A673 (cell line): ENCODE measurements around the gene PHF21B. TPM values are rescaled to one million over a fixed set of nuclear protein-coding genes. Genes with fewer than 3 reads are reported as not detected.
"Not testable (repeated sequence)": the region's sequence is repeated elsewhere in the genome, so short reads cannot be mapped to it uniquely, and the experiment has no call there.

ENCODE experiments used
- BruUV-seq: library from RNA; stranded (reverse); fragments of 400-500 nt; replicated peaks from 2 replicates; lab custom pipeline; 2021; lab: Mats Ljungman, UMichigan
- CTCF ChIA-PET: fragments of 300-600 bp; sonication (Branson Sonifier 250); formaldehyde crosslinking; loops from one replicate; lab custom pipeline; 2022; ENCODE audit warnings: antibody characterized with exemption; lab: Charles Lee
- POLR2A ChIA-PET: fragments of 300-600 bp; sonication (Branson Sonifier 250); formaldehyde crosslinking; loops from one replicate; lab custom pipeline; 2022; ENCODE audit warnings: antibody characterized with exemption; ENCODE audit not compliant: low non-redundant PET; lab: Charles Lee
- DNase-seq: peaks from one replicate; pipeline ENCODE4 v3.0.0-alpha.2; 2015; ENCODE audit warnings: low spot score
- H3K27ac ChIP-seq: fragments of 200-600 bp; sonication (generic); 2 replicates; pipeline ENCODE4 v1.5.1; 2016; ENCODE audit warnings: mixed run types, low read depth, mild to moderate bottlenecking, mixed read lengths, antibody characterized with exemption, low read length; ENCODE audit not compliant: poor library complexity, severe bottlenecking
- H3K27me3 ChIP-seq: fragments of 200-600 bp; sonication (generic); replicated peaks from 2 replicates; pipeline ENCODE4 v1.6.1; 2017; ENCODE audit warnings: mixed run types, low read depth, mild to moderate bottlenecking, mixed read lengths, antibody characterized with exemption, low read length; ENCODE audit not compliant: insufficient read depth, poor library complexity
- H3K36me3 ChIP-seq: fragments of 200-600 bp; sonication (generic); 2 replicates; pipeline ENCODE4 v1.6.1; 2016; ENCODE audit warnings: mixed run types, mild to moderate bottlenecking, mixed read lengths, antibody characterized with exemption, low read length; ENCODE audit not compliant: insufficient read depth, poor library complexity, severe bottlenecking
- H3K4me1 ChIP-seq: fragments of 200-600 bp; sonication (generic); 2 replicates; pipeline ENCODE4 v1.6.1; 2017; ENCODE audit warnings: mixed run types, mild to moderate bottlenecking, mixed read lengths, antibody characterized with exemption, low read length; ENCODE audit not compliant: insufficient read depth, poor library complexity, severe bottlenecking
- H3K4me3 ChIP-seq: fragments of 200-600 bp; sonication (generic); 2 replicates; pipeline ENCODE4 v1.5.1; 2016; ENCODE audit warnings: low read depth, mixed run types, mild to moderate bottlenecking, mixed read lengths, low read length; ENCODE audit not compliant: poor library complexity, severe bottlenecking
- H3K9me3 ChIP-seq: fragments of 200-600 bp; sonication (generic); 2 replicates; pipeline ENCODE4 v1.6.1; 2016; ENCODE audit warnings: mixed run types, low read depth, mild to moderate bottlenecking, mixed read lengths, antibody characterized with exemption, low read length; ENCODE audit not compliant: poor library complexity, severe bottlenecking
- CTCF ChIP-seq: fragments of 300-800, 200-600 bp; sonication (generic); conservative IDR thresholded peaks from 2 replicates; pipeline ENCODE4 v1.5.1; 2017; ENCODE audit warnings: low read depth, mild to moderate bottlenecking, antibody characterized with exemption, low read length, moderate library complexity, mixed read lengths
- EZH2 ChIP-seq: fragments of 200-600 bp; sonication (generic); IDR thresholded peaks from 2 replicates; pipeline ENCODE4 v1.6.1; 2017; ENCODE audit warnings: borderline replicate concordance, low read depth, mild to moderate bottlenecking, mixed read lengths, antibody characterized with exemption, low read length; ENCODE audit not compliant: poor library complexity, severe bottlenecking
- intact Hi-C: fragments of 100-400 bp; cut with micrococcal nuclease; formaldehyde crosslinking; loops from one replicate; pipeline ENCODE4 v1.10.0; 2022; ENCODE audit not compliant: unreplicated experiment
- total RNA-seq: library from RNA; stranded (reverse); gene quantifications from 2 replicates; pipeline ENCODE4 v1.2.3, GENCODE V29; 2021

The PHF21B gene
- total RNA-seq, 1 experiment from 2014 or later: 13.2 TPM

GRCh38 chr22:44907765-44908737 lies 101.8 kb downstream of the PHF21B start:
- DNase-seq: no peak
- H3K9me3 ChIP-seq: no peaks in the 10 kb centered on the region
- ChIA-PET CTCF (no interaction called here), POLR2A (no interaction called here)
- H3K4me3 ChIP-seq: no peak overlapping the region
- no TSS peak for BruUV-seq
- TF ChIP-seq EZH2 (no peak), CTCF (no peak)
- no peaks in the 10 kb centered on the region for H3K27me3 ChIP-seq
- H3K27ac ChIP-seq: no peak overlapping the region
- no peaks in the 10 kb centered on the region for H3K4me1 ChIP-seq
- intact Hi-C loops: no loop called here
- H3K36me3 ChIP-seq: peaks cover 3% of the 10 kb centered on the region

DNA sequence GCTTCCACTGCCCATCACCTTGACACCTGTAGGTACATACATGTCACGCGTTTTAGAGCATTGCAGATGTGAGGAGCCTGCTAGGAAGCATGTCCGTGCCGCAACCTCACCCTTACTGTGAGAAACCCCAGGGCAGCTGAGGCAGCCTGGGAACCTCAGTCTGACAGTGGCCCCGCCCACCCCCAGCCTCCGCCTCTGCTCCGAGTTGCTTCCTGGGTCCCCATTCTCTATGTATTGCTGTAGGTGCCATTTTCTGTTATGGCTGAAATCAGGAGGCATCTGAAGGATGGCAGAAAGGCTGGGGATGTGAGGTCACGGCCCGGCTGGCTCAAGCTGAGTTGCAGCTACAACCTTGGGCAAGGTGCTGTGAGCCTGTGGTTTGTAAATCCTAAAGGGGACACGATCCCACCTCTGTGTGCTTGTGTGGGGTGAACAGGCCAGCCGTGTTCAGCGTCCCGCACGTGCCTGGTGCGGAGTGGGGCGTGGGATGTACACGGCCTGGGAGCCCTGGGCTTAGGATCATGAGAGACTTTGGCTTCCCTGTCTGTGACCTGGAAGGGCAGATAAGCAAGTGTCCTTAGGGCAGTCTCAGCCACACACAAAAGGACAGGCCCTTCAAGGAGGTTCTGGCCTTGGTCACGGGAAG lies 102.7 kb downstream of the PHF21B start:
- TF ChIP-seq EZH2: no peak
- TF ChIP-seq CTCF: no peak
- peaks cover under 1% of the 10 kb centered on the region for H3K36me3 ChIP-seq
- no peaks in the 10 kb centered on the region for H3K4me1 ChIP-seq
- no TSS peak for BruUV-seq
- POLR2A ChIA-PET: interaction anchor here (0.7 kb wide), 1 partner anchor 830 kb away, joined by 4 read pairs; no protein-coding TSS in a partner anchor
- no peak overlapping the region for H3K27ac ChIP-seq
- H3K27me3 ChIP-seq: no peaks in the 10 kb centered on the region
- intact Hi-C loops: no loop called here
- no peak for DNase-seq
- H3K9me3 ChIP-seq: no peaks in the 10 kb centered on the region
- CTCF ChIA-PET: no interaction called here
- no peak overlapping the region for H3K4me3 ChIP-seq

DNA sequence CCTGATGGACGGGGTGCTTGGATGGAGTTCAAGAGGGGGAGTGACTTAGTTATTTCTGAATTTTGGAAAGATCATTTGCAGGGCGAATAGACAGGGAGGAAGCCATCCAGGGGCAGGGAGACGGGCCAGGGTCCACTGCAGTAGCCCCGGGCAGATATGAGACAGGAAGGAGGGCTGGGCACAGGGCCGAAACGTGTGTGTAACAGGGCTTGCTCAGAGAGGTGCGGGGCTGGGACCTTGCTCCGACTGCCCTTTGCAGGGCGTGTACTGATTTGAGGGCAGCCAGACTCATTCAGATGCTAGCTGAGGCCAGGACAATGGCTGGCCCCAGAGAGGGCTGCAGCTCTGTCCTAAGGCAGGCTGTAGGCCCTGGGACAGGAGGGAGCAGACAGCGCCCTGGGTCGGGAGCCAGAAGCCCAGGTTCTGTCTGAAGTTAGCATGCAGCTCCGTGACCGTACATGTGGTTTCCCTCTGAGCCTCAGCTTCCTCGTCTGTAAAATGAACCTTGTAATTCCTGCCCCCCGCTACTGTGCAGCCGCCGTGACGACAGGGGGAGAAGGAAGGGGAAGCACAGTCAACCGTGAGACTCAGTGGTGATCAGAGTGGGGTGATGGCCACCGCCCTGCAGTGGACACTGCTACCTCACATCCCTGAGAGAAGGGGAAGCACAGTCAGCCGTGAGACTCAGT lies 103.4 kb downstream of the PHF21B start:
- no peak overlapping the region for H3K4me3 ChIP-seq
- POLR2A ChIA-PET: interaction anchor here (0.7 kb wide), 1 partner anchor 831 kb away, joined by 4 read pairs; no protein-coding TSS in a partner anchor
- no peaks in the 10 kb centered on the region for H3K4me1 ChIP-seq
- intact Hi-C loops: no loop called here
- peaks cover 5% of the 10 kb centered on the region for H3K36me3 ChIP-seq
- CTCF ChIA-PET: no interaction called here
- H3K9me3 ChIP-seq: peaks cover 6% of the 10 kb centered on the region
- BruUV-seq: no TSS peak
- no peak overlapping the region for H3K27ac ChIP-seq
- TF ChIP-seq CTCF (no peak), EZH2 (no peak)
- no peak for DNase-seq
- H3K27me3 ChIP-seq: no peaks in the 10 kb centered on the region

DNA sequence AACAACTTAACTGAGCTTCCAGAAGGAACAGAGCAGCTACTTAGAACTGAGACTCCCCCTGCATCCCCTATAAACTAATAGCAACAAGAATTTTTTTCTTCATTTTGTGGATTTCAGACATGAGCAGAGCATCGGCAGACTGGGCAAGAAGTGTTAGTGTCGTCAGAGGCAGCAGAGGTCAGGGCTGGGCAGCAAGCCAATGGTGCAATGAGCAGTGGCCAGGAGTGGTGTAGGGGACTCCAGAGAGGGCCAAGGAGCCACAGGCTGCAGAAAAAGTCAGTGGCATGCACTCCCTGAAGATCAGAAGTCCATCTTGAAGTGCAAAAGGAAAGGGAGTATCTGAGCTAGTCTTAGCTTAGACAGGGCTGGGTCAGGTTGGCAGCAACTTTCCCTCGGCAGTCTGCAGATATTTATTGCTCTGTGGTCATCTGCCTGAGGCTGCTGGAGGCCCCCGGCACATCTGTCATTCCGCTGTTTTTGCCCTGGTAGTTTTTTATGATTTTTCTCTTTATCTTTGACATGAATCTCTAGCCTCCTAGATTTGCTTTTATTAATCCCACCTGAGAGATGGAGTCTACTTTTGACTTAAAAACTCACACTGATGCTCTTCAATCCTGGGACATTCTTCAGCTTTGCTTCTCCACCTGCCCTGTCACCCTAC lies 105.2 kb downstream of the PHF21B start:
- Histone ChIP-seq H3K9me3 (peaks cover 14% of the 10 kb centered on the region), H3K36me3 (peaks cover 10% of the 10 kb centered on the region)
- H3K4me1 ChIP-seq, CTCF ChIA-PET, intact Hi-C loops, H3K4me3 ChIP-seq, BruUV-seq, DNase-seq, H3K27me3 ChIP-seq, POLR2A ChIA-PET, H3K27ac ChIP-seq: not testable (repeated sequence)
